NCI-H1092 (cell line): ENCODE measurements around the gene TAAR2.
"Not testable (repeated sequence)": the region's sequence is repeated elsewhere in the genome, so short reads cannot be mapped to it uniquely, and the experiment has no call there.

Source experiments
- DNase-seq: peaks from one replicate; lab custom pipeline; 2025; lab: John Stamatoyannopoulos, UW

The TAAR2 gene, protein sequence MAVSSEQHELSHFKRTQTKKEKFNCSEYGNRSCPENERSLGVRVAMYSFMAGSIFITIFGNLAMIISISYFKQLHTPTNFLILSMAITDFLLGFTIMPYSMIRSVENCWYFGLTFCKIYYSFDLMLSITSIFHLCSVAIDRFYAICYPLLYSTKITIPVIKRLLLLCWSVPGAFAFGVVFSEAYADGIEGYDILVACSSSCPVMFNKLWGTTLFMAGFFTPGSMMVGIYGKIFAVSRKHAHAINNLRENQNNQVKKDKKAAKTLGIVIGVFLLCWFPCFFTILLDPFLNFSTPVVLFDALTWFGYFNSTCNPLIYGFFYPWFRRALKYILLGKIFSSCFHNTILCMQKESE

DNA sequence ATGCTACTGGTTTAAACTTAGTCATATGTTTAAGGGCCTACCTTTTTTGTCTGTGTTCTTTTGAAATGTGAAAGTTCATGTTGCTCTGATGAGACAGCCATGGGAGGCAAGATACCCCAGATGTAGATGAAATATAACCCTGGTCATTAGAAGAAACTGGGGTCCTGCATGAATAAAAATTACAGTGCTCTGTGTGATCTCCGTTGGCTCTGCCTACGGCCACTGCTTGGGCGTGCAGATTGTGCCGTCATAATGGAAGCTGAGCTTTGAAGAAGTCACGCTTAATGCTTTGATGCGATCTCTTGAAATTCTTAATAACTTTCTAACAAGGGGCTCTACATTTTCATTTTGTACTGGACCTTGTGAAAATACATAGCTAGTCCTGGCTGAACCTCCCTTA lies at the start of gene TAAR2:
TAAR2 (minus strand) TSS at position 101 of the 400 bp plus-strand sequence; CDS start at position 101, 0 bp downstream.
- no peak for DNase-seq

DNA sequence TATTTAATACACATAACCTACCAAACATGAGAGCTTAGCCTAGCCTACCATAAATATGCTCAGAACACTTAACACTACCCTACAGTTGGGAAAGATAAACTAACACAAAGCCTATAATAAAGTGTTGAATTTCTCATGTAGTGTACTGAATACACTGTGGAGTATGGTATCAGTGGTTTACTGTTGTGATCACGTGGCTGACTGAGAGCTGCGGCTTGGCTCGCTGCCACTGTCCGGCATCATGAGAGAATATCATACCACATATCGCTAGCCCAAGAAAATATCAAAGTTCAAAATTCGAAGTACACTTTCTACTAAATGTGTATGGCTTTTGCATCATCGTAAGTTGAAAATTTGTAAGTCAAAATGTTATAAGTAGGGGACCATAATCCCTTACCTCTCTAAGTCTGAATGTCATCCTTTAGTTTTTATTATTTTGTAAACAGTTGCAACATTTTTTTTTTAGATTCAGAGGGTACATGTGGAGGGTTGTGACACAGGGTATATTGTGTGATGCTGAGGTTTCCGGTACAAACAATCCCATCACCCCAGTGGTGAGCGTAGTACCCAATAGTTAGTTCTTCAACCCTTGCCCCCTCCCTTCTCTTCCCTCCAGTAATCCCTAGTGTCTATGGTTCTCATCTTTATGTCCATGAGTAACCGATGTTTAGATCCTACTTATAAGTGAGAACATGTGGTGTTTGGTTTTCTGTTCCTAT lies 49.5 kb upstream of the TAAR2 start:
- no peak for DNase-seq

GRCh38 chr6:132671295-132671694 lies 47.2 kb upstream of the TAAR2 start:
- DNase-seq: no peak

- no peak for DNase-seq
Observed at GRCh38 chr6:132669690-132670291, 45.7 kb upstream of the TAAR2 start.

DNA sequence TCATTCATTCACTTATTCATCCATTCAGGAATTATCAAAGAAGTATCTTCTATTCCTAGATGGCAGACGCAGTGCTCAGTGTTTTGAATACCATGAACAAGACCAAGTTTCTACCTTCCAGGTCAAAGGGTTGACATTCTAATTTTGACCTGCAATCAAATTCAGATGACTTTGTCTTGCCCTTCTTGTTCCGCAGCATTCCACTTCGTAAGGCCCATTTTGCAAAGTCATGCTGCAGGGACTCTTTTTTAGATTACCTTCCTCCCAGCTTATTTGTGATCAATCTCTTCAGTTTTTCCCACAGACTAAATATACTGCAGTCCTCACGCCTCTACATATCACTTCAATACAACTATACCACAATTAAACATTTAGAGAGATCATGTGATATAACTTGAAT lies 42.0 kb upstream of the TAAR2 start:
- DNase-seq: no peak

GRCh38 chr6:132664309-132665034 lies 40.4 kb upstream of the TAAR2 start:
- no peak for DNase-seq

DNA sequence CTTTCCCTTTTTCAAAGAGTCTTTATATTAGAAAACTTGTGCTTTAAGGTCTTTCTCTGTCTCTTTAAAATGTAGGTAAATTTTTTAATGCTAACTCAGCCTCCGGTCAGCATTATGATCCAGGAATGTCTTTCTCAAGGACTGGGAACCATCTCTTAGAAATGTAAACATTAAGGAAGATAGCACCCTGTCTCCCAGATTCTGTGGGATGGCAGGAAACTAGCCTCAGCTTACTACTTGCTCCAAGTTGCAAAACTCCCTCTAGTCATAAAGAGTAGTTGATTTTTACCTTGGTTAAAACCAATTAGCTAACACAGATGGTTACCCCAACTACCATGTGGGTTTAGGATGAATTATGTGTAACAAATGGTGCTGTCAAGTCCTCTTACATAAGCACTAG lies 39.6 kb upstream of the TAAR2 start:
- no peak for DNase-seq

- no peak for DNase-seq
Observed at GRCh38 chr6:132661906-132662305, 37.8 kb upstream of the TAAR2 start.

DNA sequence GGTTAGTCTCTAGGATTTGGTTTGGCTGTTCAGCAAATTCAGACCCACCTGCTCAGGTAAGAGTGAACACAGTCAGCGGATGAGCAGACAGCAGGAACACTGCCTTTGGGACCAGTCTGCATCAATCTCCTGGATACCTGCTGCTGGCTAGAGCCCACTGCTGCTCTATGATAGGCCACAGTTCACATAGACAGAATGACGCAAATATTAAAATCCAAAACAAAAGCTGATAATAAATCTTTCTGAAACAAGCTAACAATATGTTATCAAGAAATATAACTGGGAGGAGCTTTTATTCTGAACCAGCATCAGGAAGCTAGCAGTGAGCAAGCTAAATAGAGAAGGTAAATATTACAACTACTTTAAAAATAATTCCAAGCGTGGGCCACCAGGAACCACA lies 35.0 kb upstream of the TAAR2 start, which contains the start of gene TAAR1:
TAAR1 (minus strand) TSS at position 101 of the 400 bp plus-strand sequence. CDS start 13,179 bp downstream, outside the sequence.
- DNase-seq: no peak

DNA sequence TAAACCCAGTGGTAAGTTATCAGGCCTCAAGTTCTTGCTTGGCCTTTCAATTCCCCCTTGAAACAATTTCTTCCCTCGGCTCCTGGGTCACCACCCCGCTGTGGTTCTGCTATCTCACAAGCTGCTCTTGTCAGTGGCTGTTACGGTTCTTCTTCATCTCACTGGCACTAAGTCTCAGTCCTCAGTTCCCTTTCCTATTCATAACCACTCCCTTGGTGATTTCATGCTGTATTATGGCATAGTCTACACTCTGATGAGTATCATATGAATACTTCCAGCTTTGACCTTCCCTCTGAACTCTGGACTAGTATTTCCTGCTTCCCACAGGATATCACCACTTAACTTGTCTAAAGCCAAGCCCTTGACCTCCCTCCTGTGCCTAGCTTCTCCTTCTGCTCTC lies 27.0 kb upstream of the TAAR2 start:
- DNase-seq: no peak

DNA sequence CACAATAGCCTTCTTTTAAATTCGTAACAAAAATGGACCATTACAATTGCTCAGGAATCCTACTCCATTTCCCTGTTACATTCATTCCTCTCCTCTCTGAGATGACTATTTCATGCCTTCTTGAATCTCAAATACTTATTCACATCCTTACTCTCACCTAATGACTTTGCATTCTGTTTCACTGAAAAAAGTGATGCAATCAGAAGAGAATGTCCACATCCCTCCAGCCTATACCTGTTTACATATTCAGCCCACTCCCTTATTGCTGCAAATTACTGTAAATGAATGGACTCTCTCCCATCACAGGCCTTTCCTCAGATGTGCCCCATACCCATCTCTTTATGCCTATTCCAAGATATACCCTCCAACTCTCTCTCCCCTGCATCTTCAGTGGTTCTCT lies 26.4 kb upstream of the TAAR2 start:
- DNase-seq: no peak

DNA sequence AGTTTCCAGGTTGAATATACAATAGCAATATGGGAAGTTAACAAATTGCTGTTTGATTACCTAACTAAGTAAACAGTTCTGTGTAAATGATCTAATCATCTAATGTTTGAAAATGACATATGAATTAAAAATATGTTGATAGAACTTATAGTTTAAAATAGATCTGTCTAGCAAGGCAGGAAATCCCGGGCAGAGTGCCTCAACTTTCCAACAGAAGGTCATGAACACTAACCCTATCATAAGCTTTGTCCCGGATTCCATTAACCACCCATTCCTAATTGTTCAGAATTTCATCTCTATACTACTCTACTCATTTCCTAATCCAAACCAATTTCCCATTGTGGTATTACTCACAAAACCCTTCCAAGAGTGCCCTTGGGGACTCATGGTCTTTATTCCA lies 24.8 kb upstream of the TAAR2 start:
- DNase-seq: no peak

DNA sequence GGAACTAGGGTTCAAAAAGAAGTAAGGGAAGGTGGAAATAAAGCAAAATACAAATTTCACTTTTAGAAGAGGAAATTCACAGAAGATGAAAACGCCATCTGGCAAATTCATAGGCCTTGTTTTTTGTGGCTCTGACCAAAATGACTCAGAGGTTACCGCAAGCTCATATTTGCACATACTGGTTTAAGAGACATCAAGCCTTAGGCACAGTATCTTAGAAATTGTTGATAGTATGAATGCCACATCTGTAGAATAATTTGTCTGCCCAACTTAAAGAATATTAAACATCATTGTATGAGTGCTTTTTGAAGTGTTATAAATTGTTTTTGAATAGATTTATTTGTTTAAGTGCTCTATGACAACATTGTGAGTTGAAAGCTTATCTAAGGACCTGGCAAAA lies 24.3 kb upstream of the TAAR2 start:
- no peak for DNase-seq

GRCh38 chr6:132643547-132643946 lies 19.5 kb upstream of the TAAR2 start:
- no peak for DNase-seq

DNA sequence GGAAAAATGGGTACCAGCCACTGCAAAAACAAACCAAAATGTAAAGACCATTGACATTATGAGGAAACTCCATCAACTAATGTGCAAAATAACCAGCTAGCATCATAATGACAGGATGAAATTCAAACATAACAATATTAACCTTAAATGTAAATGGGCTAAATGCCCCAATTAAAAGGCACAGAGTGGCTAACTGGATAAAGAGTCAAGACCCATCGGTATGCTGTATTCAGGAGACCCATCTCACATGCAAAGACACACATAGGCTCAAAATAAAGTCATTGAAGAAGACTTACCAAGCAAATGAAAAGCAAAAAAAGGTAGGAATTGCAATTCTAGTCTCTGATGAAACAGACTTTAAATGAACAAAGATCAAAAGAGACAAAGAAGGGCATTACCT lies 13.1 kb upstream of the TAAR2 start:
- not testable (repeated sequence) for DNase-seq

GRCh38 chr6:132635906-132636305 lies 11.8 kb upstream of the TAAR2 start:
- DNase-seq: not testable (repeated sequence)

DNA sequence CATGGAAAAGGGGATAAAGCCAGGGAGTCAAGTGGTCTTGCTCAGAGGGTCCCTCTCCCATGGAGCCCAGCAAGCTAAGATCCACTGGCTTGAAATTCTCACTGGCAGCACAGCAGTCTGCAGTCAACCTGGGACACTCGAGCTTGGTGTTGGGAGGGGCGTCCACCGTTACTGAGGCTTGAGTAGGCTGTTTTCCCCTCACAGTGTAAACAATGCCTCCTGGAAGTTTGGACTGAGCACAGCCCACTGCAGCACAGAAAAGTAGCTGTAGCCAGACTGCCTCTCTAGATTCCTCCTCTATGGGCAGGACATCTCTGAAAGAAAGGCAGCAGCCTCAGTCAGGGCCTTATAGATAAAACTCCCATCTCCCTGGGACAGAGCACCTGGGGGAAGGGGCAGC lies 11.2 kb upstream of the TAAR2 start:
- not testable (repeated sequence) for DNase-seq

- DNase-seq: no peak
Observed at GRCh38 chr6:132634796-132635195, 10.7 kb upstream of the TAAR2 start.

DNA sequence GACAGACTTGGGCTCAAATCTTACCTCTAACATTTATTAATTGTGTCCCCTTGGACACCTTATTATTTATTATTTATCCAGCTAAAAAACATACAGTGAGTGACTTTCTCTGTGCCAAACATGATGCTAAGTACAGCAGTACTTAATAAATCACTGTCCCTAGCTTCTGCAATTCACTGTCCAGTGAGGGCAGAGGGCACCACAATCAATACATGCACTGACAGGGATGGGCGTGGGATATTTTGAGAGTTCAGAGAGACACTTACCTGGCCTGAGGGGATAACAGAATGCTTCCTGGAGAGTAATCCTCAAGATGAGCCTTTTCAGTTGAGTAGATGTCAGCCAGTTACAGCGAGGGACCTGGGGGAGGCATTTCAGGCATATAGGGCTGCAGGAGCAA lies 9.3 kb upstream of the TAAR2 start:
- no peak for DNase-seq

DNA sequence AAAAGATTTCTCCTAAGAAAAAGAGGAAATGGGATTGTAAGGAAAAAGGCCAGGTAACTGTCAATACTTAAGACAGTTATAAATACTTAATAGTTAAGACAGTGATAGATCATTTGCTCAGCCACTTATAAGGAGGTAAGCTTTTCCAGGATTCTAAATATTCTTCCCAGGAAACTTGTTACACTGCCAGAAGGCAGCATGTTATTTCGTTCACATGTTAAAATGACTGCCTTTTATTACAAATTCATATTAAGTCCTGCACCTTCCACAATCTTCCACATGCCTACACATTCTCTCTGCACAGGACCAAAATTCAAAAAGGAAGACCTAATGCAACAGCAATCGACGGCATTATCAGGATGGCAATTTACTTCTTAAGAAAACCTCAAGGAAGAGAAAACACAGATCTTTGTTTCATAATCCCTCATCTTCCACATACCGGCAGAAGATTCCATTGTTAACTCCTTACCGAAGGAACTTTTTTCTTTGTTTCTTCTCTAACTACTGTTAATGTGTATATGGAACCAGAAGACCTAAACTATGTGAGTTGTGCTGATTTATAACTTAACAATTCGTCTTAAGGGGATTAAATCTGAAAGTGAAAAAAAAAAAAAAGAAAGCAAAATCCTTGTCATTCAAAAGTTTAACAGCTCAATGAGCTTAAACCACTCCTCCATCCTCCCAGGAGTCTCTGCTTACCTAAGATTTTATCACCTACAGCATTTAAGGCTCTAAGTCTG lies 799 bp downstream of the TAAR2 start:
- DNase-seq: no peak

GRCh38 chr6:132616677-132617076 lies 7.4 kb downstream of the TAAR2 start:
- DNase-seq: no peak

DNA sequence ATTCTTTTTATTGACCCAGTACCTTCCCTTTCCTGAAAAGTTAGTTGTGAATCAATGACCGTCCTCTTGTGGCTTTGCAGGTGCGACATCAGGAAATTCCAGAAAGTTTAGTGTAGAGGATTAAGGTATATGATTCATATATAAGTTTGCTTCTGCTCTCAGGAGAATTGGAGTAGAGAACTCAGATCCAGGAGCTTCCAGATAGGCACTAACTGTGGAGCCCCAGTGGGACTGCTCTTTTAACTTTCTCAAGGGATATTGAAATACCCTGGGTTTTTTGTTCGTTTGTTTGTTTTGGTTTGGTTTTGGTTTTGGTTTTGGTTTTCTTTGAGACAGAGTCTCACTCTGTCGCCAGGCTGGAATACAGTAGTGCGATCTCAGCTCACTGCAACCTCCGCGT lies 9.5 kb downstream of the TAAR2 start:
- DNase-seq: no peak
